SK-N-SH (cell line): Measurements from ENCODE around the gene YIF1B. TPM values are rescaled to one million over a fixed set of nuclear protein-coding genes. Genes with fewer than 3 reads are reported as not detected.

Source experiments
- CTCF ChIA-PET: fragments of 300-600, 350-600 bp; formaldehyde crosslinking; extraction: SDS; loops from one replicate; lab custom pipeline; 2021; lab: Yijun Ruan, JAX
- POLR2A ChIA-PET: fragments of 350-600 bp; sonication (Branson Sonifier 250); formaldehyde crosslinking; extraction: SDS; loops from one replicate; lab custom pipeline; 2020; ENCODE audit warnings: antibody characterized with exemption, inconsistent platforms; lab: Yijun Ruan, JAX
- DNase-seq: peaks from one replicate; pipeline ENCODE4 v3.0.0; 2012
- H2AFZ ChIP-seq: fragments of 200-600 bp; sonication (generic); 2 replicates; pipeline ENCODE4 v1.8.1; 2016; ENCODE audit warnings: antibody characterized with exemption, mild to moderate bottlenecking, low read depth
- H3F3A ChIP-seq: fragments of 200-600 bp; sonication (generic); replicated peaks from 2 replicates; pipeline ENCODE3; 2016; ENCODE audit warnings: antibody characterized with exemption, mild to moderate bottlenecking; ENCODE audit not compliant: insufficient read depth
- H3K27ac ChIP-seq, 2 experiments: fragments of 200-500 bp in 1 of 2; fragments of 200-600 bp in 1 of 2; sonication (Bioruptor generic) in 1 of 2; sonication (generic), shearing (Covaris generic) in 1 of 2; 2 replicates each; pipeline versions ENCODE4 v1.5.1 to v1.6.1; 2014 to 2016; ENCODE audit warnings: low read depth in 2 of 2, inconsistent platforms in 1 of 2, low read length in 1 of 2, mild to moderate bottlenecking in 1 of 2, mixed read lengths in 1 of 2
- H3K27me3 ChIP-seq: fragments of 200-600 bp; sonication (generic), shearing (Covaris generic); 2 replicates; pipeline ENCODE4 v1.6.1; 2016; ENCODE audit warnings: mixed run types; ENCODE audit not compliant: insufficient read depth
- H3K36me3 ChIP-seq, 2 experiments: fragments of 200-500 bp in 1 of 2; fragments of 200-600 bp in 1 of 2; sonication (Bioruptor generic) in 1 of 2; sonication (generic) in 1 of 2; replicated peaks in 1 of 2; 2 replicates each; pipeline versions ENCODE3 to v1.5.1; 2014 to 2016; ENCODE audit warnings: low read length in 1 of 2, mild to moderate bottlenecking in 1 of 2; ENCODE audit not compliant: insufficient read depth in 2 of 2, control insufficient read depth in 1 of 2
- H3K4me1 ChIP-seq, 2 experiments: fragments of 200-500 bp in 1 of 2; fragments of 200-600 bp in 1 of 2; sonication (Bioruptor generic) in 1 of 2; sonication (generic), shearing (Covaris generic) in 1 of 2; 2 replicates each; pipeline versions ENCODE4 v1.5.1 to v1.6.1; 2014 to 2016; ENCODE audit warnings: low read depth in 1 of 2, low read length in 1 of 2, mixed run types in 1 of 2; ENCODE audit not compliant: insufficient read depth in 2 of 2, control insufficient read depth in 1 of 2
- H3K4me2 ChIP-seq: fragments of 200-600 bp; sonication (generic), shearing (Covaris generic); 2 replicates; pipeline ENCODE4 v1.6.1; 2017; ENCODE audit warnings: mixed run types
- H3K4me3 ChIP-seq, 2 experiments: fragments of 200-500 bp in 1 of 2; fragments of 200-600 bp in 1 of 2; sonication (Bioruptor generic) in 1 of 2; sonication (generic), shearing (Covaris generic) in 1 of 2; 2 replicates each; pipeline versions ENCODE4 v1.5.1 to v1.8.1; 2014 to 2016; ENCODE audit warnings: low read depth in 2 of 2, inconsistent platforms in 1 of 2, low read length in 1 of 2, mild to moderate bottlenecking in 1 of 2, mixed read lengths in 1 of 2, moderate library complexity in 1 of 2
- H3K79me2 ChIP-seq: fragments of 200-600 bp; sonication (generic); 2 replicates; pipeline ENCODE4 v1.8.1; 2017; ENCODE audit warnings: mild to moderate bottlenecking; ENCODE audit not compliant: insufficient read depth
- H3K9ac ChIP-seq: fragments of 200-600 bp; sonication (generic); 2 replicates; pipeline ENCODE4 v1.6.1; 2017; ENCODE audit warnings: mixed run types
- H3K9me2 ChIP-seq: fragments of 200-600 bp; sonication (generic); 2 replicates; pipeline ENCODE4 v1.6.1; 2017; ENCODE audit warnings: mixed run types
- H3K9me3 ChIP-seq: fragments of 200-600 bp; sonication (generic); 2 replicates; pipeline ENCODE4 v1.6.1; 2017; ENCODE audit warnings: mixed run types, mild to moderate bottlenecking, moderate library complexity
- H4K20me1 ChIP-seq: fragments of 200-600 bp; sonication (generic); 2 replicates; pipeline ENCODE4 v1.6.1; 2017; ENCODE audit warnings: mild to moderate bottlenecking, mixed run types; ENCODE audit not compliant: insufficient read depth
- EP300 ChIP-seq, 2 experiments: IDR thresholded peaks; 2 replicates each; pipeline versions ENCODE4 v1.4.0 to v1.6.1; 2012; ENCODE audit warnings: borderline replicate concordance in 1 of 2, low read depth in 1 of 2, low read length in 1 of 2
- GATA2 ChIP-seq: sonication (generic); formaldehyde crosslinking; IDR thresholded peaks from 2 replicates; pipeline ENCODE4 v1.5.0; 2020; ENCODE audit warnings: mild to moderate bottlenecking, missing genetic modification reagents
- JUND ChIP-seq: IDR thresholded peaks from 2 replicates; pipeline ENCODE4 v1.4.0; 2012
- MEF2A ChIP-seq: IDR thresholded peaks from 2 replicates; pipeline ENCODE4 v1.4.0; 2012; ENCODE audit warnings: low read depth, borderline replicate concordance
- RAD21 ChIP-seq: IDR thresholded peaks from 2 replicates; pipeline ENCODE4 v1.6.1; 2012; ENCODE audit warnings: mild to moderate bottlenecking, low read length
- RFX5 ChIP-seq: IDR thresholded peaks from 2 replicates; pipeline ENCODE4 v1.6.1; 2012; ENCODE audit warnings: mild to moderate bottlenecking, improper control_type of control experiment, low read length
- SMC3 ChIP-seq: IDR thresholded peaks from 2 replicates; pipeline ENCODE4 v1.6.1; 2012; ENCODE audit warnings: low read depth, low read length, improper control_type of control experiment
- USF1 ChIP-seq: IDR thresholded peaks from 2 replicates; pipeline ENCODE4 v1.4.0; 2012; ENCODE audit warnings: low read depth, borderline replicate concordance
- WGBS: methylation state at CpG from one replicate; pipeline ENCODE4 v1.1.6; 2017; ENCODE audit warnings: low lambda C conversion rate; 5-methylcytosine and 5-hydroxymethylcytosine counted together
- polyA plus RNA-seq, 3 experiments: library from polyadenylated mRNA; depleted of rRNA; stranded (reverse); fragments of >200 nt; gene quantifications; 2 replicates each; pipeline ENCODE4 v1.2.3, GENCODE V29; 2012
- TF ChIP-seq, protein P1 (sequence below): IDR thresholded peaks from 2 replicates; pipeline ENCODE4 v1.6.1; 2012; ENCODE audit warnings: mild to moderate bottlenecking, low read depth, low read length, moderate library complexity
- TF ChIP-seq, protein P2 (sequence below): fragments of 150-350 bp; IDR thresholded peaks from 2 replicates; pipeline ENCODE4 v1.6.1; 2017; ENCODE audit warnings: antibody characterized with exemption, low read length, low read depth, borderline replicate concordance

YIF1B gene
- polyA plus RNA-seq, 1 of the 3 experiments (the other 2 are of a cell fraction) = 121 TPM

GRCh38 chr19:38326591-38326990 lies 10.8 kb upstream of the YIF1B start (continued):
- TF ChIP-seq, protein P1, sequence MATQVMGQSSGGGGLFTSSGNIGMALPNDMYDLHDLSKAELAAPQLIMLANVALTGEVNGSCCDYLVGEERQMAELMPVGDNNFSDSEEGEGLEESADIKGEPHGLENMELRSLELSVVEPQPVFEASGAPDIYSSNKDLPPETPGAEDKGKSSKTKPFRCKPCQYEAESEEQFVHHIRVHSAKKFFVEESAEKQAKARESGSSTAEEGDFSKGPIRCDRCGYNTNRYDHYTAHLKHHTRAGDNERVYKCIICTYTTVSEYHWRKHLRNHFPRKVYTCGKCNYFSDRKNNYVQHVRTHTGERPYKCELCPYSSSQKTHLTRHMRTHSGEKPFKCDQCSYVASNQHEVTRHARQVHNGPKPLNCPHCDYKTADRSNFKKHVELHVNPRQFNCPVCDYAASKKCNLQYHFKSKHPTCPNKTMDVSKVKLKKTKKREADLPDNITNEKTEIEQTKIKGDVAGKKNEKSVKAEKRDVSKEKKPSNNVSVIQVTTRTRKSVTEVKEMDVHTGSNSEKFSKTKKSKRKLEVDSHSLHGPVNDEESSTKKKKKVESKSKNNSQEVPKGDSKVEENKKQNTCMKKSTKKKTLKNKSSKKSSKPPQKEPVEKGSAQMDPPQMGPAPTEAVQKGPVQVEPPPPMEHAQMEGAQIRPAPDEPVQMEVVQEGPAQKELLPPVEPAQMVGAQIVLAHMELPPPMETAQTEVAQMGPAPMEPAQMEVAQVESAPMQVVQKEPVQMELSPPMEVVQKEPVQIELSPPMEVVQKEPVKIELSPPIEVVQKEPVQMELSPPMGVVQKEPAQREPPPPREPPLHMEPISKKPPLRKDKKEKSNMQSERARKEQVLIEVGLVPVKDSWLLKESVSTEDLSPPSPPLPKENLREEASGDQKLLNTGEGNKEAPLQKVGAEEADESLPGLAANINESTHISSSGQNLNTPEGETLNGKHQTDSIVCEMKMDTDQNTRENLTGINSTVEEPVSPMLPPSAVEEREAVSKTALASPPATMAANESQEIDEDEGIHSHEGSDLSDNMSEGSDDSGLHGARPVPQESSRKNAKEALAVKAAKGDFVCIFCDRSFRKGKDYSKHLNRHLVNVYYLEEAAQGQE = no peak
- TF ChIP-seq, protein P2, sequence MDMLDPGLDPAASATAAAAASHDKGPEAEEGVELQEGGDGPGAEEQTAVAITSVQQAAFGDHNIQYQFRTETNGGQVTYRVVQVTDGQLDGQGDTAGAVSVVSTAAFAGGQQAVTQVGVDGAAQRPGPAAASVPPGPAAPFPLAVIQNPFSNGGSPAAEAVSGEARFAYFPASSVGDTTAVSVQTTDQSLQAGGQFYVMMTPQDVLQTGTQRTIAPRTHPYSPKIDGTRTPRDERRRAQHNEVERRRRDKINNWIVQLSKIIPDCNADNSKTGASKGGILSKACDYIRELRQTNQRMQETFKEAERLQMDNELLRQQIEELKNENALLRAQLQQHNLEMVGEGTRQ = no peak
- TF ChIP-seq USF1 (no peak), RAD21 (no peak), RFX5 (no peak), GATA2 (no peak), JUND (no peak), EP300 (IDR thresholded peaks at IDR 0.05; ENCODE audit: borderline replicate concordance in 1 of 2, low read depth in 1 of 2, low read length in 1 of 2) (no peak)

DNA sequence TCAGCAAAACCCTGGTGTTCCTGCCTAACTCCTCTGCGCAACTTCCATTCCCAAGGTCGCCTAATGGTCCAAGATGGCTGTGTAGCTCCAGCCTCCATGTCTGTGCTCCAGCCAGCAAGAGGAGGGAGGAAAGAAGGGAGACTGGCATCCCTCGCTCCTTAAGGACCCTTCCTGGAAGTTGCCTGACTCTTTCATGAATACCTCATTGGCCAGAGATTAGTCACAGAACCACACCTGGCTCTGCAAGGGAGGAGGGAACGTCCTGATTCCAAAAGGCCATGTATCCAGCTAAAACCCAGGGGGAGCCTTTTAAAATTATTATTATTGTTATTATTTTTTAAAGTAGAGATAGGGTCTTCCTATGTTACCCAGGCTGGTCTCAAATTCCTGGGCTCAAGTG lies 8.7 kb upstream of the YIF1B start:
- H4K20me1 ChIP-seq = no peaks in the 10 kb centered on the region
- no peaks in the 10 kb centered on the region for H3K9me3 ChIP-seq
- H3K79me2 ChIP-seq = no peaks in the 10 kb centered on the region
- H3K4me2 ChIP-seq = no peak overlapping the region
- DNase-seq = no peak
- no peak overlapping the region for H2AFZ ChIP-seq
- POLR2A ChIA-PET = no interaction called here
- H3K4me1 ChIP-seq = peaks cover 0 to 12% of the 10 kb centered on the region in 2 experiments; a peak in 1 of 4 replicates
- 0 out of 2 replicates have a peak, but pooled peaks cover 9% of the 10 kb centered on the region for H3K27me3 ChIP-seq
- H3K9ac ChIP-seq = no peak overlapping the region
- H3K9me2 ChIP-seq = no peaks in the 10 kb centered on the region
- no peak overlapping the region for H3K4me3 ChIP-seq
- no peak for TF ChIP-seq MEF2A
- TF ChIP-seq, protein P1 = no peak
- TF ChIP-seq RAD21 = no peak
- TF ChIP-seq SMC3 = no peak
- H3F3A ChIP-seq = no peaks in the 10 kb centered on the region
- CTCF ChIA-PET = no interaction called here
- H3K36me3 ChIP-seq = no peaks in the 10 kb centered on the region
- WGBS = 75% methylated on average over 4 of the region's 4 CpGs
- H3K27ac ChIP-seq = no peak overlapping the region
